ENCODE data around the gene HACD4.

- no peak for TF ChIP-seq CTCF (IDR thresholded peaks at IDR 0.05)
- TF ChIP-seq POLR2A (IDR thresholded peaks at IDR 0.05), result no peak
Observed at GRCh38 chr9:21027295-21027694, 4.1 kb downstream of the HACD4 start.
